Erythroblast (primary cell): ENCODE results near the gene FAM83E.
"Not testable (repeated sequence)": the region's sequence is repeated elsewhere in the genome, so short reads cannot be mapped to it uniquely, and the experiment has no call there.

ENCODE experiments used
- DNase-seq, 2 experiments: peaks; one replicate each; lab custom pipeline; 2025; lab: John Stamatoyannopoulos, UW
- GATA1 ChIP-seq: IDR thresholded peaks from 2 replicates; pipeline ENCODE4 v1.6.1; 2011; ENCODE audit warnings: low read depth, mild to moderate bottlenecking, control low read depth, low read length, moderate library complexity
- POLR2A ChIP-seq: IDR thresholded peaks from 2 replicates; pipeline ENCODE4 v1.6.1; 2011; ENCODE audit warnings: mild to moderate bottlenecking, low read length

The FAM83E gene

GRCh38 chr19:48636859-48637448, 22.1 kb upstream of the FAM83E start, which contains the start of gene DBP:
Gene DBP (minus strand): TSS chr19:48637379. CDS start chr19:48636994, 385 bp downstream.
- no peak for TF ChIP-seq GATA1
- no peak for TF ChIP-seq POLR2A
- no peak for DNase-seq

DNA sequence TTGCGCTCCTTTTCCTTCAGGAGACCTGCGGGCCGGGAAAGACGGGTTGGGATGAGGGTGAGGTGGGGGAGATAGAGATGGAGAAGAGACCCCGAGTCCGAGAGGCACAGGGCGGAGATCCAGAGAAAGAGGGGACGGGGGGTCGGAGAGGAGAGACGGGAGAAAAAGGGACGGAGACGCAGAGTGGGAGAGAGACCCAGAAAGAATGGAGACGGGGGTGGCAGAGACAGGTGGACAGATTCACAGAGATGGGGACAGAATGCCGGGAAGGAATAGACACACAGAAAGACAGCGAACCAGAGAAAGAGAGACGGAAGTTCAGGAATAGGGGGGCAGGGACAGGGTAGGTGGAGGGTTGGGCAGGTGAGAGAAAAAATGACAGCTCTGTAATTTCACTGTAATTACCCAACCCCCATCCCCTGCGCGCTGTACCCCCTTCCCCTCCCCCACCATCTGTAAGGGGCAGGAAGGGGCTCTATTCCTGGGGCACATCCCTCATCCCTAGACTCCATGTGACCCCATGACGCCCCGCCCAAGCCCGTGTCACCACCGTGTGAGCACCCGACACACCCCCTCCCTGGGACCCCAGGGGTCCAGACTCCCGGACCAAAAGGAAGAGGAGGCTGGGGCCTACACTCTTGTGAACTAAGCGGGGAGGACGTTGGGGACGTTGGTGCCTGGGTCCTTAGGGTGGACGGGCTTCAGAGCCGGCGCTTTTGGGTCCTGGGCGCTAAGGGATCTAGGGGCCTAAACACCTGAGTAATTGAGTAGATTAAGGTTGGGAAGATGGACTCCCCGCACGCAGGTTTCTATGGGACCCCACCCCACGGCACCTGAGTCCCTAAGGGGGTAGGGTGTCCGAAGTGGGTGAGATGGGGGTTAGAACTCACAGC, 21.3 kb upstream of the FAM83E start:
- no peak for DNase-seq

DNA sequence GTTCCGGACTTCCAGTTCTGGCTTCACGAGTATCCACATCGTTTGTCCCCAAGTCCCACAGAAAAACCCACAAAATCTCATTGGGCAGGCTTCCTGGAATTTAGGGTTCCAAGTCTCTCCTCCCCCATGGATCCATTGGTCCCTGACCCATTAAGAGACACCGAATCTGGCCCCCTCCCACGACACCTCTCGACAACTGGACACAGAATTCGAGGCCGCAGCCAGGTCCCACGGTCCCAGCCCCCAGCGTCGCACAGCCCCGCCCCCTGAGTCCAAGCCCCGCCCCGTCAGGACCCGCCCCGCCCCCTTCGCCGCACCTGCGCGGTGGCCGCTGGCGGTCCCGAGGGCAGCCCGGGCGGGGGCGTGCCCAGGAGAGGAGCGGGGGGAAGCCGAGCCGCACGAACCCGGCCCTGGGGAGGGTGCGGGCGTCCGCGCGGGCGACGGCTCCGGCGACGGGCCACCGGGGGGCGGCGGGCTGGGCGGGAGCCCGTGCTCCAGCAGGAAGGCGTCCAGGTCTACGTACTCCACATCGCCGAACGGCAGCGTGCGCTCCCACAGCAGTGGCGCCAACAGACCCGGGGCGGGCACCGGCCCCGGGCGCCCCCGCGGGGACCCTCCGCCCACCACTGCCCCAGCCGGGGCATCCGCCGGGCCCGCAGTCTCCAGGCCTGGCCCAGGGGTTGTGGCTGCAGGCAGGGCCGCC, 20.5 kb upstream of the FAM83E start:
- TF ChIP-seq POLR2A (no peak), GATA1 (no peak)
- DNase-seq, result peak; percentile 81 to 89

More for the DNA sequence above, 21.3 kb upstream of the FAM83E start:
- TF ChIP-seq POLR2A (no peak), GATA1 (no peak)

- peak; percentile 97 to 98 for DNase-seq
- TF ChIP-seq GATA1 (no peak), POLR2A (peak; percentile 50)
These were observed 19.8 kb upstream of the FAM83E start for GRCh38 chr19:48634424-48635262.

- no peak for TF ChIP-seq GATA1
- TF ChIP-seq POLR2A, result peak; percentile 2
- no peak for DNase-seq
These were observed 19.1 kb upstream of the FAM83E start for GRCh38 chr19:48634036-48634342.

GRCh38 chr19:48633148-48634035, 18.5 kb upstream of the FAM83E start:
- DNase-seq, result peak in 1 of 2 experiments; percentile 61
- no peak for TF ChIP-seq GATA1
- TF ChIP-seq POLR2A, result peak; percentile 3

DNA sequence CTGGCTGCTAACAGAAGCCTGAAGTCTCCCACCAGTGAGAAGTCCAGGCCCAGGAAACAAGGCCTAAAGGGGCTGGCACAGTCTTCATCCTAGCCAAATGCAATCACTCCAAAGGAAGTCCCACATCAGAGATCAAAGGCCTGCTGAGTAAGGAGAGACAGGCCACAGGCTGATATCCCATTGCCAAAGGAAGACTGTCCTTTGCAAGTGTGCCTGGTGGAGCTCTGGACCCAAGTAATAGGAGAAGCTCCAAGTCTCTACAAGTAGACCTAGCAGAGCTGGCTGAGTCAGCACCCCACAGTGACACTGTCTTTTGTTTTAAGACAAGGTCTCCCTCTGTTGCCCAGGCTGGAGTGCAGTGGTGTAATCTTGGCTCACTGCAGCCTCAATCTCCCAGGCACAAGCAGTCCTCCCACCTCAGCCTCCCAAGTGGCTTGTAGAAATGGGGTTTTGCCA, 17.8 kb upstream of the FAM83E start:
- no peak for TF ChIP-seq GATA1
- TF ChIP-seq POLR2A, result no peak
- peak in 1 of 2 experiments; percentile 76 for DNase-seq

DNA sequence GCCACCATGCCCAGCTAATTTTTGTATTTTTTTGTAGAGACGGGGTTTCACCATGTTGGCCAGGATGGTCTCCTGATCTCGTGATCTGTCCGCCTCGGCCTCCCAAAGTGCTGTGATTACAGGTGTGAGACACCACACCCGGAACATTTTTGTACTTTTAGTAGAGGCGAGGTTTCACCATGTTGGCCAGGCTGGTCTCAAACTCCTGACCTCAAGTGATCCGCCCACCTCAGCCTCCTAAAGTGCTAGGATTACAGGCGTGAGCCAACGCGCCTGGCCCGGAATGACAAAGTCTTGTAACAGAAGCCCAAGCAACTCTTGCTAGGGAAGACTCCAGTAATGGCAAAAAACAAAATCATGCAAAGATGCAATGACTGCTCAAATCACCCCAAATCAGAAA, 17.4 kb upstream of the FAM83E start:
- DNase-seq, result not testable (repeated sequence)

- peak in 1 of 2 experiments; percentile 61 for DNase-seq
- TF ChIP-seq GATA1 (no peak), POLR2A (peak; percentile 22)
These were observed 16.3 kb upstream of the FAM83E start for GRCh38 chr19:48631225-48631624.

GRCh38 chr19:48630296-48631063, 15.6 kb upstream of the FAM83E start:
- TF ChIP-seq GATA1 (no peak), POLR2A (no peak)

DNA sequence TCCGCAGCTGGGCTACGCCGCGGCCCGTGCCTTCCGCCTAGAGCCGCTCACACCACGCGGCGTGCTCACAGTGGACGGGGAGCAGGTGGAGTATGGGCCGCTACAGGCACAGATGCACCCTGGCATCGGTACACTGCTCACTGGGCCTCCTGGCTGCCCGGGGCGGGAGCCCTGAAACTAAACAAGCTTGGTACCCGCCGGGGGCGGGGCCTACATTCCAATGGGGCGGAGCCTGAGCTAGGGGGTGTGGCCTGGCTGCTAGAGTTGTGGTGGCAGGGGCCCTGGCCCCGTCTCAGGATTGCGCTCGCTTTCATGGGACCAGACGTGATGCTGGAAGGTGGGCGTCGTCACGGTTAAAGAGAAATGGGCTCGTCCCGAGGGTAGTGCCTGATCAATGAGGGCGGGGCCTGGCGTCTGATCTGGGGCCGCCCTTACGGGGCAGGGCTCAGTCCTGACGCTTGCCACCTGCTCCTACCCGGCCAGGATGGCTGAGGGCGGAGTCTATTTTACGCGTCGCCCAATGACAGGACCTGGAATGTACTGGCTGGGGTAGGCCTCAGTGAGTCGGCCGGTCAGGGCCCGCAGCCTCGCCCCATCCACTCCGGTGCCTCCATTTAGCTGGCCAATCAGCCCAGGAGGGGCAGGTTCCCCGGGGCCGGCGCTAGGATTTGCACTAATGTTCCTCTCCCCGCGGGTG, 14.9 kb upstream of the FAM83E start:
- TF ChIP-seq GATA1, result no peak
- peak; percentile 87 to 88 for DNase-seq

More at GRCh38 chr19:48630296-48631063, 15.6 kb upstream of the FAM83E start:
- DNase-seq, result peak; percentile 85 to 91

GRCh38 chr19:48629297-48629598, 14.4 kb upstream of the FAM83E start:
- DNase-seq, result no peak
- TF ChIP-seq POLR2A (no peak), GATA1 (no peak)
